Measurements from ENCODE around the gene PLIN3. TPM values are rescaled to one million over a fixed set of nuclear protein-coding genes. Genes with fewer than 3 reads are reported as not detected.
"Not testable (repeated sequence)": the region's sequence is repeated elsewhere in the genome, so short reads cannot be mapped to it uniquely, and the experiment has no call there.

PLIN3 gene
- total RNA-seq, 1 donor from 2014 or later: 28.6 TPM

GRCh38 chr19:4801085-4801619 is 66.3 kb downstream of the PLIN3 start:
- no peak overlapping the region for H3K4me3 Mint-ChIP-seq
- H3K9me3 Mint-ChIP-seq: no peaks in the 10 kb centered on the region
- peaks cover 15% of the 10 kb centered on the region for H3K36me3 Mint-ChIP-seq (ENCODE audit: low read depth)
- no peak for DNase-seq
- H3K27ac Mint-ChIP-seq: no peak overlapping the region
- intact Hi-C loops (cut with micrococcal nuclease): no loop called here
- H3K4me1 Mint-ChIP-seq: peaks cover 6% of the 10 kb centered on the region
- no peaks in the 10 kb centered on the region for H3K27me3 Mint-ChIP-seq

- H3K36me3 Mint-ChIP-seq (ENCODE audit: low read depth): peaks cover 17% of the 10 kb centered on the region
- H3K9me3 Mint-ChIP-seq: no peaks in the 10 kb centered on the region
- DNase-seq: no peak
- H3K4me3 Mint-ChIP-seq: no peak overlapping the region
- H3K27ac Mint-ChIP-seq: no peak overlapping the region
- H3K4me1 Mint-ChIP-seq: peaks cover 6% of the 10 kb centered on the region
- no peaks in the 10 kb centered on the region for H3K27me3 Mint-ChIP-seq
- intact Hi-C loops (cut with micrococcal nuclease): no loop called here
Observed at GRCh38 chr19:4800591-4801081, 66.8 kb downstream of the PLIN3 start.

- no peaks in the 10 kb centered on the region for H3K9me3 Mint-ChIP-seq
- H3K4me1 Mint-ChIP-seq: peaks cover 20% of the 10 kb centered on the region
- H3K4me3 Mint-ChIP-seq: peak overlapping the region; percentile 33
- intact Hi-C loops (cut with micrococcal nuclease): no loop called here
- peaks cover 45% of the 10 kb centered on the region for H3K36me3 Mint-ChIP-seq (ENCODE audit: low read depth)
- H3K27me3 Mint-ChIP-seq: no peaks in the 10 kb centered on the region
- DNase-seq: no peak
- no peak overlapping the region for H3K27ac Mint-ChIP-seq
Observed at GRCh38 chr19:4795400-4795799, 72.1 kb downstream of the PLIN3 start.

- peak overlapping the region; percentile 45 for H3K27ac Mint-ChIP-seq
- intact Hi-C loops (cut with micrococcal nuclease): no loop called here
- peaks cover 20% of the 10 kb centered on the region for H3K4me1 Mint-ChIP-seq
- H3K9me3 Mint-ChIP-seq: no peaks in the 10 kb centered on the region
- H3K4me3 Mint-ChIP-seq: no peak overlapping the region
- H3K36me3 Mint-ChIP-seq (ENCODE audit: low read depth): peaks cover 45% of the 10 kb centered on the region
- H3K27me3 Mint-ChIP-seq: no peaks in the 10 kb centered on the region
- no peak for DNase-seq
Observed at GRCh38 chr19:4794971-4795370, 72.5 kb downstream of the PLIN3 start.

- Mint-ChIP-seq H3K36me3 (ENCODE audit: low read depth) (peaks cover 37% of the 10 kb centered on the region), H3K27ac (peak overlapping the region; percentile 11), H3K4me3 (peak overlapping the region; percentile 89), H3K4me1 (peaks cover 20% of the 10 kb centered on the region)
- H3K27me3 Mint-ChIP-seq; H3K9me3 Mint-ChIP-seq; DNase-seq; intact Hi-C loops (cut with micrococcal nuclease): not testable (repeated sequence)
Observed at GRCh38 chr19:4793278-4793677, 74.2 kb downstream of the PLIN3 start.

GRCh38 chr19:4792866-4793195 is 74.6 kb downstream of the PLIN3 start:
- DNase-seq; intact Hi-C loops (cut with micrococcal nuclease); H3K9me3 Mint-ChIP-seq; H3K27me3 Mint-ChIP-seq: not testable (repeated sequence)
- Mint-ChIP-seq H3K4me3 (peak overlapping the region; percentile 89), H3K27ac (peak overlapping the region; percentile 41), H3K4me1 (peaks cover 20% of the 10 kb centered on the region), H3K36me3 (ENCODE audit: low read depth) (peaks cover 37% of the 10 kb centered on the region)

GRCh38 chr19:4792019-4792865 is 75.2 kb downstream of the PLIN3 start:
- H3K4me1 Mint-ChIP-seq: peaks cover 20% of the 10 kb centered on the region
- H3K9me3 Mint-ChIP-seq; intact Hi-C loops (cut with micrococcal nuclease); H3K27me3 Mint-ChIP-seq: not testable (repeated sequence)
- H3K36me3 Mint-ChIP-seq (ENCODE audit: low read depth): peaks cover 37% of the 10 kb centered on the region
- H3K27ac Mint-ChIP-seq: peak overlapping the region; percentile 91
- H3K4me3 Mint-ChIP-seq: peak overlapping the region; percentile 89
- peak; percentile 67 for DNase-seq

- H3K36me3 Mint-ChIP-seq (ENCODE audit: low read depth): peaks cover 32% of the 10 kb centered on the region
- intact Hi-C loops (cut with micrococcal nuclease): loop anchor here (1.0 to 2.0 kb wide), 5 partner anchors 59 to 999 kb away; partner anchors contain the start of genes DUS3L, SAFB and SAFB2
- H3K27me3 Mint-ChIP-seq: no peaks in the 10 kb centered on the region
- peaks cover 14% of the 10 kb centered on the region for H3K4me1 Mint-ChIP-seq
- peak within 1 kb of the TSS; percentile 89 for H3K4me3 Mint-ChIP-seq
- H3K9me3 Mint-ChIP-seq: no peaks in the 10 kb centered on the region
- H3K27ac Mint-ChIP-seq: peak within 1 kb of the TSS; percentile 91
- DNase-seq: peak; percentile 99
Observed at GRCh38 chr19:4791183-4792018, 76.1 kb downstream of the PLIN3 start, which contains the start of gene FEM1A. Gene FEM1A (plus strand): TSS chr19:4791734. CDS start chr19:4791855, 121 bp downstream.

Other genes starting within 250 kb of the PLIN3 start
- 12.5 and 13.5 TPM in 2 replicates for gene TNFAIP8L1, start 228.2 kb downstream of the PLIN3 start, total RNA-seq
- 85.2 and 90.8 TPM in 2 replicates for gene MYDGF, start 197.3 kb downstream of the PLIN3 start, total RNA-seq
- gene DPP9, start 143.8 kb downstream of the PLIN3 start, total RNA-seq: 86.4 and 95.9 TPM in 2 replicates
- 22.9 and 23.3 TPM in 2 replicates for gene FEM1A, start 75.9 kb downstream of the PLIN3 start, total RNA-seq
- 33.8 and 33.9 TPM in 2 replicates for gene TICAM1, start 36.0 kb downstream of the PLIN3 start, total RNA-seq
- gene ARRDC5, start 35.2 kb upstream of the PLIN3 start, total RNA-seq: 0.24 and 0.28 TPM in 2 replicates
- 158 and 161 TPM in 2 replicates for gene UHRF1, start 41.8 kb upstream of the PLIN3 start, total RNA-seq
- 49.2 and 52.0 TPM in 2 replicates for gene KDM4B, start 101.4 kb upstream of the PLIN3 start, total RNA-seq